Fibroblast of skin of abdomen (primary cell): ENCODE measurements around the gene SYNE3.

Experiments used
- DNase-seq: peaks from one replicate; pipeline ENCODE4 v3.0.0-alpha.2; 2013

SYNE3 gene

DNA sequence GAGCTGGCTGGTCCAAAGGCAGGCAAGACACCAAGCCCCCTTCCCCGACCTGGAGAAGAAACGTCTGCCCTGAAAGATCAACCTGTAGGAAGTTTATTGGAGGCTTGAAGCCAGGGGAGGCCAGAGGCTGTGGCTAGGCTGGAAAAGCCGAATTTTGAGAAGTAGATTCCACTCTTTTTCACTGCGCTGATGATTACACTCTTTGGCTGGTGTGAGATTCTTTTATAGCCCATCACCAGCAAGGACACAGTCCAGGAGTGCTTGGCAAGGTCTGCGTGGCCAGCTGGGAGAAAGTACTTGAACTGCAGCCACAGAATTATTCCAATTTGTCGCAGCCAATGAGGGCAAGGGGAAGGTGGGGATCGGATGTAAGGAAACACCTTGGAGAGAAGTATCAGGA lies 45.0 kb downstream of the SYNE3 start:
- no peak for DNase-seq

DNA sequence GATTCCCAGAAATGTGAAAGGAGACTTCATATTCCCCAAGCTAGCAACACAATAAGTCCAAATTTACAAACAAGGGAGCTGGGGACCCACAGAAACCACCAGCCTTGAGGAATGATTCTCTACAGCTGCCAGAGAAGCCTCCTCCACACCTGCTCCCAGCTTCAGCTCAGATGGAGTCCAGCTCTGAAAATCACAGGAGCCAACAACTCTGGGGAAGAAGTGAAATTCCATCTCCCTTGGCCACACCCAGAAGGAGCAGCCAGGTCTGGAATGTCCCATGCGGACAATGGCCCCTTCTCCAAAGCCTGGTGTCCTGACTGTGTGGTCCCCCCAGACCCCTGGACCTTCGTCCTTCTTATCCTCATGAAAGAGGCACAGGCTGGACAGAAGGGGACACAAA lies 45.4 kb downstream of the SYNE3 start:
- DNase-seq: no peak

DNA sequence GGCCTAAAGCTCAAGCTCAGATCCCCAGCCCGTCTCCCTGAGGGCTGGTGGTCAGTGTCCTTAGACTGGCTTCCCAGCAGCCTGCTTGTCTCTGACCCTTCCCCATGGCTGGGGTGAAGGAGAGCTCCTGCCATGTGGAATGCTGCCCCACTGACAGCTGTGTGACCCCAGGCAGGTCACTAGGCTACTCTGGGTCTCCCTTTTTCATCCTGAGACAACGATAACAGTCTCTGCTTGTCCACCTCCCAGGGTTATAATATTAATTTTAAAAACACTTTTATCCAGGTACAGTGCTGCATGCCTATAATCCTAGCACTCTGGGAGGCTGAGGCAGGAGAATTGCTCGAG lies 47.3 kb downstream of the SYNE3 start:
- no peak for DNase-seq

DNA sequence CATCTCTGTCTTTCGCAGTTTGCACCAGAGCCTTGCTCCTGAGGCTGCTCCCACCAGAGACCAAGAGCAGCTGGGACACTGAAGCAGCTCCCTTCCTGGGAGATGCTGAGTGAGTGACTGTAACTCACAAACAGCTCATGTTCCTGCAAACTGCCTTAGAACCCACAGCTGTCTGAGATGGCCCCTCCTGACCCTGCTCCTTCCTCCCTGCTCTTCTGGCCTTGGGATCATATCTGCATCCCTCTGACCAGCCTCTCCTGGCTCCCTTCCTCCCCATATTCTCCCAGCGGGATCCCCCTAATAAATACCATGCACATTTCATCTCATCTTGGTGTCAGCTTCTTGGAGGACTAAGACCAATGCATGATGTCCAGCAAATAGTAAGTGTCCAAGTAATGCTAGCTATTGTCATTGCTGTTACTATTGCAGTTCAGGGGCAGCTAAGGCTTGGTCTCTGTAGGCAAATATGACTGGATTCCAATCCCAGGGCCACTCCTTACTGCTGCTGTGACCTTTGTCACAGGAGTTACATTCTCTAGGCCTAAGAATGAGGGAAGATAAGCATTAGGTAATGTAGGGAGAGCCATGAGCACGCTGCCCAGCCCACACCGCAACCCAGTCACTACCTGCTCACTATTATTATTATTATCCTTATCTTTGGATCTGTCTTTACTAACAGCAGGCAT lies 47.9 kb downstream of the SYNE3 start:
- no peak for DNase-seq

DNA sequence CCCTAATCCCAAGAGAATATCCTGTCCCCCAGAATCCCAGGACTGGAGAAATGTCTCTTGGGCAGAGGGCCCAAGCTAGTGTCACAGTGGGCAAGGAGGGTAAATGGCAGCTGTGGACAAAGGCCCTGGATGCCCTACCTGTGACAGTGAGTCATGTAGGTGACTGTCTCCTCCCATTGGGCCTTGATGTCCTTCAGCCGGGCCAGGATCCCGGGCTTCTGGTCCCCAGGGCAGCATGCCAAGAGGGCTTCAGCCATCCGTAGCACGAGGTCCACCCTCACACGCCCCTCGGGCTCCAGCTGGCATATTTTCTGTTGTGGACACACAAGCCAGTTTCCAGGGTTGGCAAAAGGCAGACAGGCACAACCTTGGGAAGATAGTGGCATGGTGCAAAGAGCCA lies 48.8 kb downstream of the SYNE3 start:
- DNase-seq: no peak

GRCh38 chr14:95467232-95467631 lies 49.2 kb downstream of the SYNE3 start:
- DNase-seq: no peak
